H9 (cell line): ENCODE measurements around the gene MTG1. TPM values are rescaled to one million over a fixed set of nuclear protein-coding genes. Genes with fewer than 3 reads are reported as not detected.

Experiments
- DNase-seq: peaks from one replicate; pipeline ENCODE4 v3.0.0-alpha.2; 2017
- H2AFZ ChIP-seq: one replicate; pipeline ENCODE4 v1.6.1; 2013; ENCODE audit warnings: mild to moderate bottlenecking, low read length, control low read depth, moderate library complexity
- H2AK5ac ChIP-seq: 2 replicates; pipeline ENCODE4 v1.6.1; 2013; ENCODE audit warnings: low read length, control low read depth, mixed read lengths; ENCODE audit not compliant: insufficient read length
- H2BK120ac ChIP-seq: one replicate; pipeline ENCODE4 v1.6.1; 2013; ENCODE audit warnings: low read depth, mild to moderate bottlenecking, low read length, control low read depth, inconsistent platforms; ENCODE audit not compliant: poor library complexity, severe bottlenecking
- H2BK12ac ChIP-seq: 2 replicates; pipeline ENCODE4 v1.6.1; 2013; ENCODE audit warnings: low read length, control low read depth, mixed read lengths, low read depth; ENCODE audit not compliant: insufficient read length
- H2BK15ac ChIP-seq: 2 replicates; pipeline ENCODE4 v1.6.1; 2013; ENCODE audit warnings: low read depth, low read length, control low read depth
- H2BK20ac ChIP-seq: one replicate; pipeline ENCODE4 v1.6.1; 2013; ENCODE audit warnings: low read depth, mild to moderate bottlenecking, low read length, control low read depth, inconsistent platforms; ENCODE audit not compliant: poor library complexity, severe bottlenecking
- H2BK5ac ChIP-seq: 2 replicates; pipeline ENCODE4 v1.6.1; 2013; ENCODE audit warnings: low read length, control low read depth, mixed read lengths; ENCODE audit not compliant: insufficient read length
- H3K14ac ChIP-seq: 2 replicates; pipeline ENCODE4 v1.6.1; 2013; ENCODE audit warnings: low read length, control low read depth; ENCODE audit not compliant: insufficient read depth
- H3K18ac ChIP-seq: 2 replicates; pipeline ENCODE4 v1.6.1; 2013; ENCODE audit warnings: low read depth, mild to moderate bottlenecking, mixed read lengths, low read length, control low read depth; ENCODE audit not compliant: insufficient read length
- H3K23ac ChIP-seq: 2 replicates; pipeline ENCODE4 v1.6.1; 2013; ENCODE audit warnings: low read length, control low read depth, mixed read lengths, low read depth; ENCODE audit not compliant: insufficient read length
- H3K23me2 ChIP-seq: 2 replicates; pipeline ENCODE4 v1.6.1; 2013; ENCODE audit warnings: low read depth, mild to moderate bottlenecking, mixed read lengths, low read length, control low read depth; ENCODE audit not compliant: insufficient read length, poor library complexity, severe bottlenecking
- H3K27ac ChIP-seq: 2 replicates; pipeline ENCODE4 v1.5.1; 2013; ENCODE audit warnings: low read length, control low read depth, mixed read lengths, low read depth; ENCODE audit not compliant: insufficient read length
- H3K27me3 ChIP-seq: 2 replicates; pipeline ENCODE4 v1.6.1; 2013; ENCODE audit warnings: low read length, control low read depth, inconsistent platforms; ENCODE audit not compliant: insufficient read depth
- H3K4ac ChIP-seq: 2 replicates; pipeline ENCODE4 v1.6.1; 2013; ENCODE audit warnings: low read depth, mild to moderate bottlenecking, control low read depth, inconsistent platforms, low read length, moderate library complexity
- H3K4me1 ChIP-seq: 2 replicates; pipeline ENCODE4 v1.6.1; 2013; ENCODE audit warnings: low read length, control low read depth, inconsistent platforms; ENCODE audit not compliant: insufficient read depth
- H3K4me2 ChIP-seq: 2 replicates; pipeline ENCODE4 v1.6.1; 2013; ENCODE audit warnings: low read length, control low read depth, mixed read lengths; ENCODE audit not compliant: insufficient read length, insufficient read depth
- H3K56ac ChIP-seq: 2 replicates; pipeline ENCODE4 v1.6.1; 2013; ENCODE audit warnings: low read depth, mild to moderate bottlenecking, mixed read lengths, low read length, control low read depth; ENCODE audit not compliant: insufficient read length
- H3K79me1 ChIP-seq: 2 replicates; pipeline ENCODE4 v1.6.1; 2013; ENCODE audit warnings: low read depth, mild to moderate bottlenecking, moderate library complexity, low read length, control low read depth, inconsistent platforms; ENCODE audit not compliant: insufficient read depth, poor library complexity, severe bottlenecking
- H3K79me2 ChIP-seq: 2 replicates; pipeline ENCODE4 v1.6.1; 2013; ENCODE audit warnings: low read length, control low read depth, inconsistent platforms; ENCODE audit not compliant: insufficient read depth
- H3K9ac ChIP-seq: 2 replicates; pipeline ENCODE4 v1.6.1; 2013; ENCODE audit warnings: low read length, control low read depth, mixed read lengths; ENCODE audit not compliant: insufficient read length; ENCODE audit errors: extremely low read depth
- H3K9me3 ChIP-seq: one replicate; pipeline ENCODE4 v1.6.1; 2013; ENCODE audit warnings: low read depth, low read length, inconsistent platforms; ENCODE audit not compliant: control insufficient read depth
- H3T11ph ChIP-seq: one replicate; pipeline ENCODE4 v1.6.1; 2013; ENCODE audit warnings: mild to moderate bottlenecking, low read length, control low read depth, inconsistent platforms
- H4K20me1 ChIP-seq: one replicate; pipeline ENCODE4 v1.6.1; 2013; ENCODE audit not compliant: control insufficient read depth, insufficient read length, insufficient read depth
- H4K5ac ChIP-seq: 2 replicates; pipeline ENCODE4 v1.6.1; 2013; ENCODE audit warnings: low read depth, mild to moderate bottlenecking, mixed read lengths, low read length, control low read depth; ENCODE audit not compliant: insufficient read length
- H4K8ac ChIP-seq: replicated peaks from 2 replicates; pipeline ENCODE4 v1.6.1; 2013; ENCODE audit warnings: low read length, control low read depth, mixed read lengths, low read depth; ENCODE audit not compliant: insufficient read length
- H4K91ac ChIP-seq: 2 replicates; pipeline ENCODE4 v1.6.1; 2013; ENCODE audit warnings: low read depth, mild to moderate bottlenecking, moderate library complexity, mixed read lengths, low read length, control low read depth; ENCODE audit not compliant: insufficient read length
- H3K27ac Mint-ChIP-seq, 3 experiments: 2 replicates in 2 of 3; 3 replicates in 1 of 3; pipeline ENCODE4 v1.8.0; 2020 to 2021; ENCODE audit warnings: mixed read lengths in 3 of 3, mild to moderate bottlenecking in 1 of 3, moderate library complexity in 1 of 3
- H3K27me3 Mint-ChIP-seq: 2 replicates; pipeline ENCODE4 v1.8.0; 2021; ENCODE audit warnings: low read depth, mild to moderate bottlenecking, moderate library complexity, mixed read lengths
- H3K36me3 Mint-ChIP-seq, 3 experiments: 2 replicates in 2 of 3; 3 replicates in 1 of 3; pipeline ENCODE4 v1.8.0; 2020 to 2021; ENCODE audit warnings: low read depth in 3 of 3, mixed read lengths in 3 of 3; ENCODE audit not compliant: insufficient read depth in 1 of 3
- H3K4me1 Mint-ChIP-seq, 2 experiments: 2 replicates each; pipeline ENCODE4 v1.8.0; 2020; ENCODE audit warnings: mixed read lengths in 2 of 2
- H3K4me3 Mint-ChIP-seq, 2 experiments: 2 replicates in 1 of 2; 3 replicates in 1 of 2; pipeline ENCODE4 v1.8.0; 2020 to 2021; ENCODE audit warnings: mild to moderate bottlenecking in 2 of 2, mixed read lengths in 2 of 2, moderate library complexity in 1 of 2
- H3K9me3 Mint-ChIP-seq, 2 experiments: 2 replicates in 1 of 2; 3 replicates in 1 of 2; pipeline ENCODE4 v1.8.0; 2020; ENCODE audit warnings: mild to moderate bottlenecking in 2 of 2, mixed read lengths in 2 of 2, moderate library complexity in 1 of 2
- WGBS: extraction: QIAGEN DNeasy Blood & Tissue Kit; methylation state at CpG from one replicate; pipeline ENCODE4 v1.1.7; 2013; ENCODE audit warnings: missing lambda C conversion rate, low lambda C conversion rate, mixed read lengths; ENCODE audit not compliant: insufficient read length; ENCODE audit errors: extremely low coverage; 5-methylcytosine and 5-hydroxymethylcytosine counted together
- total RNA-seq: library from RNA; stranded (reverse); gene quantifications from 2 replicates; pipeline ENCODE4 v1.2.1, GENCODE V29; 2021
- TF ChIP-seq, protein P1 (sequence below): fragments of 200-600 bp; sonication (generic); conservative IDR thresholded peaks from 3 replicates; pipeline ENCODE4 v1.8.0; 2021; ENCODE audit warnings: antibody characterized with exemption, mild to moderate bottlenecking

MTG1 gene
- total RNA-seq, 1 experiment from 2014 or later, result 65.3 TPM

DNA sequence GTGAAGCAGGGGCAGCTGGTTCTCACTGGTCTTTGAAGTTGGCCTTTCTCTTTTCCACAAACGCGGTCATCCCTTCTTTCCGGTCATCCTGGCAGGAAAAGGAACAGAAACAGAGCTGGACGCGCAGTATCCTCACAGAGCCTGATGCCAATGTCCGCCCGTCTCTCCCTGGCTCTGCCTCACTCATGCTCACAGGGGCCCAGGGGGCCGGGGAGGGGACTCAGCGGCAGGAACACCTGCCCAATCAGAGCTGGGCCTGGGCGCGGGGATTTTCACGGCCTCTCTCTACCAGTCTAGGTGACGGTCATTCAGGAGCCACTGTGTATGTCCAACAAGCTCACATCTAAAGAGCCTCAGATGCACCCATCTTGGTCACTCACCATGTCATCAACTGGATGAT is 31.1 kb upstream of the MTG1 start:
- H3K14ac ChIP-seq, result no peak overlapping the region
- WGBS, result no CpG with 5 or more reads among the region's 13 CpGs
- H4K20me1 ChIP-seq, result no peaks in the 10 kb centered on the region

More for the DNA sequence above, 31.1 kb upstream of the MTG1 start:
- H2BK15ac ChIP-seq, result no peak overlapping the region
- H3K27ac ChIP-seq, result no peak overlapping the region
- peaks cover 0 to 2% of the 10 kb centered on the region in 2 experiments; a peak in 1 of 4 replicates for H3K4me1 Mint-ChIP-seq
- no peaks in the 10 kb centered on the region for H3K79me2 ChIP-seq
- no peak overlapping the region for H4K91ac ChIP-seq
- H3T11ph ChIP-seq, result no peak overlapping the region
- no peak overlapping the region for H3K9ac ChIP-seq
- H3K4me1 ChIP-seq, result no peaks in the 10 kb centered on the region
- H3K27ac Mint-ChIP-seq, result peak overlapping the region in 1 of 3 experiments; percentile 27; a peak in 1 of 7 replicates
- H3K4me2 ChIP-seq, result no peak overlapping the region
- no peak overlapping the region for H2BK120ac ChIP-seq
- H3K4ac ChIP-seq, result no peak overlapping the region
- H3K79me1 ChIP-seq, result no peaks in the 10 kb centered on the region
- no peak overlapping the region for H2AK5ac ChIP-seq
- H4K8ac ChIP-seq, result no peak overlapping the region
- peaks cover 27 to 51% (median 47%) of the 10 kb centered on the region in 3 experiments; a peak in 6 of 7 replicates for H3K36me3 Mint-ChIP-seq
- no peaks in the 10 kb centered on the region for H3K23me2 ChIP-seq
- no peak overlapping the region for H2BK12ac ChIP-seq
- DNase-seq, result no peak
- no peaks in the 10 kb centered on the region; the same call in 1 of the 2 replicates for H3K27me3 ChIP-seq
- H4K5ac ChIP-seq, result no peak overlapping the region
- H2AFZ ChIP-seq, result no peak overlapping the region
- H3K9me3 ChIP-seq, result no peaks in the 10 kb centered on the region
- H3K27me3 Mint-ChIP-seq, result peaks cover 24% of the 10 kb centered on the region
- no peak overlapping the region for H3K18ac ChIP-seq
- H2BK5ac ChIP-seq, result no peak overlapping the region
- H3K4me3 Mint-ChIP-seq, result no peak overlapping the region
- TF ChIP-seq, protein P1, sequence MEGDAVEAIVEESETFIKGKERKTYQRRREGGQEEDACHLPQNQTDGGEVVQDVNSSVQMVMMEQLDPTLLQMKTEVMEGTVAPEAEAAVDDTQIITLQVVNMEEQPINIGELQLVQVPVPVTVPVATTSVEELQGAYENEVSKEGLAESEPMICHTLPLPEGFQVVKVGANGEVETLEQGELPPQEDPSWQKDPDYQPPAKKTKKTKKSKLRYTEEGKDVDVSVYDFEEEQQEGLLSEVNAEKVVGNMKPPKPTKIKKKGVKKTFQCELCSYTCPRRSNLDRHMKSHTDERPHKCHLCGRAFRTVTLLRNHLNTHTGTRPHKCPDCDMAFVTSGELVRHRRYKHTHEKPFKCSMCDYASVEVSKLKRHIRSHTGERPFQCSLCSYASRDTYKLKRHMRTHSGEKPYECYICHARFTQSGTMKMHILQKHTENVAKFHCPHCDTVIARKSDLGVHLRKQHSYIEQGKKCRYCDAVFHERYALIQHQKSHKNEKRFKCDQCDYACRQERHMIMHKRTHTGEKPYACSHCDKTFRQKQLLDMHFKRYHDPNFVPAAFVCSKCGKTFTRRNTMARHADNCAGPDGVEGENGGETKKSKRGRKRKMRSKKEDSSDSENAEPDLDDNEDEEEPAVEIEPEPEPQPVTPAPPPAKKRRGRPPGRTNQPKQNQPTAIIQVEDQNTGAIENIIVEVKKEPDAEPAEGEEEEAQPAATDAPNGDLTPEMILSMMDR, result no peak
- H2BK20ac ChIP-seq, result no peak overlapping the region
- no peak overlapping the region for H3K56ac ChIP-seq
- no peak overlapping the region for H3K23ac ChIP-seq
- H3K9me3 Mint-ChIP-seq, result no peaks in the 10 kb centered on the region
